ENCODE results near the gene FAM167B.

GRCh38 chr1:32275424-32275823 is 28.4 kb downstream of the FAM167B start:
- TF ChIP-seq, protein P1, sequence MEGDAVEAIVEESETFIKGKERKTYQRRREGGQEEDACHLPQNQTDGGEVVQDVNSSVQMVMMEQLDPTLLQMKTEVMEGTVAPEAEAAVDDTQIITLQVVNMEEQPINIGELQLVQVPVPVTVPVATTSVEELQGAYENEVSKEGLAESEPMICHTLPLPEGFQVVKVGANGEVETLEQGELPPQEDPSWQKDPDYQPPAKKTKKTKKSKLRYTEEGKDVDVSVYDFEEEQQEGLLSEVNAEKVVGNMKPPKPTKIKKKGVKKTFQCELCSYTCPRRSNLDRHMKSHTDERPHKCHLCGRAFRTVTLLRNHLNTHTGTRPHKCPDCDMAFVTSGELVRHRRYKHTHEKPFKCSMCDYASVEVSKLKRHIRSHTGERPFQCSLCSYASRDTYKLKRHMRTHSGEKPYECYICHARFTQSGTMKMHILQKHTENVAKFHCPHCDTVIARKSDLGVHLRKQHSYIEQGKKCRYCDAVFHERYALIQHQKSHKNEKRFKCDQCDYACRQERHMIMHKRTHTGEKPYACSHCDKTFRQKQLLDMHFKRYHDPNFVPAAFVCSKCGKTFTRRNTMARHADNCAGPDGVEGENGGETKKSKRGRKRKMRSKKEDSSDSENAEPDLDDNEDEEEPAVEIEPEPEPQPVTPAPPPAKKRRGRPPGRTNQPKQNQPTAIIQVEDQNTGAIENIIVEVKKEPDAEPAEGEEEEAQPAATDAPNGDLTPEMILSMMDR (IDR thresholded peaks at IDR 0.05) = no peak
- no peak for TF ChIP-seq CHD4 (IDR thresholded peaks at IDR 0.05; ENCODE audit: borderline replicate concordance)
